BE2C (cell line): ENCODE data around the gene DOC2B.

Source experiments
- DNase-seq: peaks from one replicate; pipeline ENCODE4 v3.0.0-alpha.2; 2020
- H3K27me3 ChIP-seq: fragments of 250-450 bp; sonication (Bioruptor Pico); 2 replicates; pipeline ENCODE4 v1.5.1; 2020; ENCODE audit warnings: mild to moderate bottlenecking
- H3K36me3 ChIP-seq: fragments of 250-450 bp; sonication (Bioruptor Pico); 2 replicates; pipeline ENCODE4 v1.5.1; 2020; ENCODE audit warnings: mild to moderate bottlenecking
- H3K4me1 ChIP-seq: fragments of 250-450 bp; sonication (Bioruptor Pico); 2 replicates; pipeline ENCODE4 v1.5.1; 2020
- H3K4me3 ChIP-seq: 2 replicates; pipeline ENCODE4 v1.5.1; 2011; ENCODE audit warnings: low read depth, low read length
- H3K9me3 ChIP-seq: fragments of 250-450 bp; sonication (Bioruptor Pico); 2 replicates; pipeline ENCODE4 v1.5.1; 2020
- TF ChIP-seq, protein P1 (sequence below): IDR thresholded peaks from 2 replicates; pipeline ENCODE4 v1.5.1; 2012; ENCODE audit warnings: mild to moderate bottlenecking, low read depth, low read length

Gene DOC2B

DNA sequence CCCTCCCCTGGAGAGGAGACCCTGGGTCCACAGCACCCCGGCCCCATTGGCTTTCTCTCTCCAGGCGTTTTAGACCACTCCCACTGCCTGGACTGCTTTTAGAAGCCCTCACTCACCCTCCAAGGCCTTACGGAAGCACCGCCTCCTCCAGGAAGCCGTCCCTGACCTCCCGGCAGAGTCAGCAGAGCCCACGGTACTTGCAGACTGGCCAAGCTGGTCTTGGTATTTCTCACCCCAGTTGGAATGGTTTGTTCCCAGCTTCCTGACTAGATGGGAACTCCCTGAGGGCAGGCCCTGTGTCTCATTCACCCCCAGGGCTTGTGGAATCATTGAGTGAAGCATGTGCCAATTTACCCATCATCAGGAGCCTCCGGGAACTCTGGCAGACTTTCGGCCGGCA lies 34.9 kb downstream of the DOC2B start:
- H3K4me1 ChIP-seq: no peaks in the 10 kb centered on the region
- no peaks in the 10 kb centered on the region for H3K27me3 ChIP-seq
- no peak overlapping the region for H3K4me3 ChIP-seq
- no peaks in the 10 kb centered on the region for H3K9me3 ChIP-seq
- TF ChIP-seq, protein P1, sequence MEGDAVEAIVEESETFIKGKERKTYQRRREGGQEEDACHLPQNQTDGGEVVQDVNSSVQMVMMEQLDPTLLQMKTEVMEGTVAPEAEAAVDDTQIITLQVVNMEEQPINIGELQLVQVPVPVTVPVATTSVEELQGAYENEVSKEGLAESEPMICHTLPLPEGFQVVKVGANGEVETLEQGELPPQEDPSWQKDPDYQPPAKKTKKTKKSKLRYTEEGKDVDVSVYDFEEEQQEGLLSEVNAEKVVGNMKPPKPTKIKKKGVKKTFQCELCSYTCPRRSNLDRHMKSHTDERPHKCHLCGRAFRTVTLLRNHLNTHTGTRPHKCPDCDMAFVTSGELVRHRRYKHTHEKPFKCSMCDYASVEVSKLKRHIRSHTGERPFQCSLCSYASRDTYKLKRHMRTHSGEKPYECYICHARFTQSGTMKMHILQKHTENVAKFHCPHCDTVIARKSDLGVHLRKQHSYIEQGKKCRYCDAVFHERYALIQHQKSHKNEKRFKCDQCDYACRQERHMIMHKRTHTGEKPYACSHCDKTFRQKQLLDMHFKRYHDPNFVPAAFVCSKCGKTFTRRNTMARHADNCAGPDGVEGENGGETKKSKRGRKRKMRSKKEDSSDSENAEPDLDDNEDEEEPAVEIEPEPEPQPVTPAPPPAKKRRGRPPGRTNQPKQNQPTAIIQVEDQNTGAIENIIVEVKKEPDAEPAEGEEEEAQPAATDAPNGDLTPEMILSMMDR: no peak
- no peak for DNase-seq
- H3K36me3 ChIP-seq: no peaks in the 10 kb centered on the region

DNA sequence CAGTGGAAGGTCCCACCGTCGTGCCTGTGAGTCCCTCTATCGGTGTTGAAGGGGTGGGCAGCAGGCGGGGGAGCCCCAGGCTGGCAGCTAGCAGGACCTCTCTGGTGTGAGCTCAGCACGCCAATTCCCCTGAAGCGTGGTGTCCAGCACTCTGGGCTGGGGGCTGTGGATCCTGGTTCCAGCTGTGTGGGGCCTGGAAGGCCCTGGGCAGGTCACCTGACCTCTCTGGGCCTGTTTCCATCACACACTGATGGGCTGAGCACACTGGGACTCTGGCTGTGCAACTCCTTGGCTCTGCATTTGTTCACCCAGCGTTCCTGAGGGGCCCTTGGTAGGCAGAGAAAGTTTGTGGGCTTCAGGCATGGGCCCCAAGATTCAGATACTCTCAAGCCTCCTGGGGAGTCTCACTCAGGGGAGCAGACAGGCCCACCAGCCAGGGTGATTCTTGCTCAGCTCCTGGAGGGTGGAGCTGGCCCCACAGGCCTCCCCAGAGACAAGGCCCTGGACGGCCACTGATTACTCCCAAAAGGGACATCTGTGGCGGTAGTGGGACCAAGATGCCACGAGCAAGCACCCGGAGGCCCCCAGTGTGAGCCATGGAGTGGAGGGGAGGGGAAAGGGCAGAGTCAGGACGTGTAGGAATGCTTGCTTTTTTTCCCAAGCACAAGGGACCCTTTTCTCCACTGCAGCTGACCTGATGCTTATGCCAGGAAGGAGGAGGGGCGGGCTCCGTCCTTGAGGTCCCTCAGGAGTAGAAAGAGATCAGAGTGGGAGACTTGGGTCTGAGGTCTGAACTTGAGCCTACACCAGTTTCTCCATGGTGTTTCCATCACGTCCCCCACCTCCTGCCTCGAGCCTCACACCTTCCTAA lies 35.5 kb downstream of the DOC2B start:
- TF ChIP-seq, protein P1: no peak
- no peak overlapping the region for H3K4me3 ChIP-seq
- H3K9me3 ChIP-seq: no peaks in the 10 kb centered on the region
- no peaks in the 10 kb centered on the region for H3K36me3 ChIP-seq
- DNase-seq: no peak
- no peaks in the 10 kb centered on the region for H3K4me1 ChIP-seq
- H3K27me3 ChIP-seq: no peaks in the 10 kb centered on the region

DNA sequence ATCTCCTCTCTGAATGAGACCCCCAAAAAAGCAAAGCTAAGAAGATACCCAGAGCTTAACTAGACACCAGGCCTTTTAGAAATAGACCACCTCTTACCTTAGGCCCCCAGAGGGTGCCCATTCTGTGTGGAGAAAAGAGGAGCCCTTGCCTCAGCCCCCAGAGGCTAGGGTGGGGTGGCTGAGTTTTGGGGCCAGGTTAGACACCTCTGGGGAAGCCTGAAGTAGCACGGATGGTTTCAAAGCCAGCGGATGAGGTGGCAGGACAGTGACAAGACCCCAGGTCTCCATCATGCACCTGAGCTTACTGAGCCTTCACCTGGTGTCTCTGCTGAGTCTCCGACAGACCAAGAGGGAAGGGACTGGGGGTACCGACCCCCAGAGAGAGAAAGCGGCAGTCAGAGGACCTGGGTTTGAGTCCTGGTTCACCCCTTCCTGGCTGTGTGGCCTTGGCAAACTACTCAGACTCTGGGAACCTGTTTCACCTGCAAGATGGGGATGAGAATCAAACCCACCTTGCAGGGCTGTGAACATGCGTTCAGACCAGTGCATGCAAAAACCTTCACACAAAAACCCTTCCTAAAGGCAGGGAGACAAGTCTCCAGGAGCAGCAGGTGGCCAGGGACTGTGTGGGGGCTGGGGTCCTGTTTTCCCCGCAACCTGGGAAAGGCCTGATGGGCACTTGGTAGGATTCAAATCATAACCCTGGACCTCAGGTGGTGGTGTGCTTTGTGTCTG lies 36.3 kb downstream of the DOC2B start:
- TF ChIP-seq, protein P1: no peak
- Histone ChIP-seq H3K36me3 (no peaks in the 10 kb centered on the region), H3K27me3 (no peaks in the 10 kb centered on the region), H3K4me1 (no peaks in the 10 kb centered on the region), H3K4me3 (no peak overlapping the region), H3K9me3 (no peaks in the 10 kb centered on the region)
- DNase-seq: no peak

DNA sequence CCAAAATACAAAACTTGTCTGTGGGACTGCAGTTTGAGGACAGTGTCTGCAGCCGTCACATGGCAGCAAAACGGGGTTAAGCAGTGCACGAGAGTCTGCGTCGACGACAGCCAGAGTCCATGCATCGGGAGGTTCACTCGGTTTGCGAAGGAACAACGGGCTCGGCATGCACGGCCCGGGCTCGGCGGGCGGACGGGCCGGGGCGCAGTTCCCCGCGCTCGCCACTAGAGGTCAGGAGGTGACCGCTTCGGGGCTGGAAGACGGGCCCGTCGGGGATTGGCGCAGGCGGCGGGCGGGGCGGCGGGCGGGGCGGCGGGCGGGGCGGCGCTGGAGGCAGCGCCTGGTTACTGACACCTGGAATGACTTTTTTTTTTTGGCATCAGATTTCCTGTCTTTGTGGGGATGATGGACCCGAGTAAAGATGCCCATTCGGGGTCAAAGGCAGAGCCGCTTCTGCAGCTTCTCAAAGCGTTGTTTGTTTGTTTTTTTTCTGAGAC lies 37.6 kb downstream of the DOC2B start:
- peak; percentile 78 for DNase-seq
- H3K36me3 ChIP-seq: no peaks in the 10 kb centered on the region
- TF ChIP-seq, protein P1: peak; percentile 48

DNA sequence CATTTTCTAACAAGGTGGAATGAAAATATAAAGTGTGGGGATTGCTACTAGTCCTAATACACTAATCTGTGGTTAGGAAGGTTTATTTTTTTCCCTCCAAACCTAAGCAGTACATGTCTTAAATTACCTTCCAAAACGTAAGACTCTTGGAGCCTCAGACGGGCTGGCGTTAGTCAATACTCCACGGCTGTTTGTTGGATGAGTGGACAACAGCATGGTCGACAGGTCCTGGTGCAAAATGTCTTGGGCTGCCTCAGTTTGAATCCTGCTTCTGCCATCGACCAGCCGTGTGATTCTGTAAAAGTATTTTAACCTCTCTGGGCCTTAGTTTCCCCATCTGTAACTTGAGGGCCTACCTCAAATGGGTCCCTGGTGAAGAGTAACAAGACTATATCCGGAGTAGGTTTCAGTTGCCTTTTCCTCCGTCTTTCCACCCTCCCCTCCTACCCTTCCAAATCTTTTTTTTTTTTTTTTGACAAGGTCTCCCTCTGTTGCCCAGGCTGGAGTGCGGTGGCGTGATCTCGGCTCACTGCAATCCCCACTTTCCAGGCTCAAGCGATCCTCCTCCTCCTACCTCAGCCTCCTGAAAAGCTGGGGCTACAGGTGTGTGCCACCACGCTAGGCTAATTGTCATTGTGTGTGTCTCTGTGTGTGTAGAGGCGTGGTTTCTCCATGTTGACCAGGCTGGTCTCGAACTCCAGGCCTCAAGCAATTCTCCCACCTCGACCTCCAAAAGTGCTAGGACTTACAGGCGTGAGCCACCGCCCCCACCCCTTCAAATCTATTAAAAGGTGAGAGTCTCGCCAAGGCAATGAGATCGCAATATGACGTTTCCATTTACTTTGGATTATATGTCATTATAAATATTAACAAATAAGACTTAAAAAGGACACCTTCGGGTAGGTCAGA lies 38.3 kb downstream of the DOC2B start:
- DNase-seq: no peak
- H3K36me3 ChIP-seq: no peaks in the 10 kb centered on the region
- no peak overlapping the region for H3K4me3 ChIP-seq
- H3K27me3 ChIP-seq: no peaks in the 10 kb centered on the region
- TF ChIP-seq, protein P1: no peak
- no peaks in the 10 kb centered on the region for H3K9me3 ChIP-seq
- H3K4me1 ChIP-seq: no peaks in the 10 kb centered on the region

More for the DNA sequence above, 37.6 kb downstream of the DOC2B start:
- no peaks in the 10 kb centered on the region for H3K27me3 ChIP-seq
- H3K4me3 ChIP-seq: no peak overlapping the region
- H3K4me1 ChIP-seq: no peaks in the 10 kb centered on the region
- no peaks in the 10 kb centered on the region for H3K9me3 ChIP-seq
